Stimulated activated CD8-positive, alpha-beta memory T cell treated with anti-CD3 and anti-CD28 coated beads, Interleukin-7, amount 100 ng/mL, for 1 hour (primary cell): ENCODE data around the gene NCBP3.
"Not testable (repeated sequence)": the region's sequence is repeated elsewhere in the genome, so short reads cannot be mapped to it uniquely, and the experiment has no call there.

Experiments used
- DNase-seq, 2 donors: peaks; one replicate each; pipeline ENCODE4 v3.0.0-alpha.2; 2020; ENCODE audit warnings: low read depth in 2 of 2

The NCBP3 gene

GRCh38 chr17:3793258-3793657, 52.8 kb downstream of the NCBP3 start:
- DNase-seq = not testable (repeated sequence)

GRCh38 chr17:3792481-3792880, 53.6 kb downstream of the NCBP3 start:
- no peak for DNase-seq

- DNase-seq = no peak
Measured at GRCh38 chr17:3788200-3788599, 57.8 kb downstream of the NCBP3 start.

- DNase-seq = not testable (repeated sequence)
Measured at GRCh38 chr17:3785323-3785722, 60.7 kb downstream of the NCBP3 start.

- no peak for DNase-seq
Measured at GRCh38 chr17:3782751-3783150, 63.3 kb downstream of the NCBP3 start.

- DNase-seq = no peak
Measured at GRCh38 chr17:3780986-3781385, 65.1 kb downstream of the NCBP3 start.

DNA sequence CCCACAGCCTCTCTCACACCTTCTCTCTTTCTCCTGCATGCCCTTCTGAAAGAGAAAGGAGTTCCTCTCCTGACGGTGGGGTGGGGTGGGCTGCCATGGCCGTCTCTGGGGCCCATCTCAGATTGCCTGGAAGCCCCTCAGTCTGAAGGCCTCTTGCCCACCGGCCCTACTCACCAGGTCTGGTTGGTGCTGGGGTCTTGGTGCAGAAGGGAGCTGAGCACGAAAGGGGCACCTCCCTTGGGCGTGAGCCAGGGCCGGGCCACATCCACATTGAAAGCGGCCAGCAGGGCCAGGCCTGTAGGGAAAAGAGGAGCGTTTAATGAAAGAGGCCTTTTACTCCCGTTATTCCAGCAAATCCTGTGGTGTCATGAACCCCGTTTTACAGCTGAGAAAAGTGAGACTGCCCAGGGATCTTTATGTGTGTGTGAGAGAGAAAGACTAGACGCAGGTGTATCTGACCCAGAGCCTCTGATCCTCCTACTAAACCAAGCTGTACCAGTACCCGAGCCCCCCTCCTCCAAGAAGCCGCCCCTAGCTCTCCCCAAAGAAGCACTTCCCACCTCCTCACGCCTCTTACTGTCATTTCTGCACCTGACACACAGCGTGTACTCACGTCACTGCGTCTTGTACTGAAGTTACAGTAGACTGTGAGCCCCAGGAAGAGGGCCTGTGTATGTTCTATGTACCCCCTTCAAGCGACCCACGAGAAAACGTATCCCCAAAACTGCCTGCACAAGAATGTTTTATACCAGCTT, 68.5 kb downstream of the NCBP3 start:
- no peak for DNase-seq

DNA sequence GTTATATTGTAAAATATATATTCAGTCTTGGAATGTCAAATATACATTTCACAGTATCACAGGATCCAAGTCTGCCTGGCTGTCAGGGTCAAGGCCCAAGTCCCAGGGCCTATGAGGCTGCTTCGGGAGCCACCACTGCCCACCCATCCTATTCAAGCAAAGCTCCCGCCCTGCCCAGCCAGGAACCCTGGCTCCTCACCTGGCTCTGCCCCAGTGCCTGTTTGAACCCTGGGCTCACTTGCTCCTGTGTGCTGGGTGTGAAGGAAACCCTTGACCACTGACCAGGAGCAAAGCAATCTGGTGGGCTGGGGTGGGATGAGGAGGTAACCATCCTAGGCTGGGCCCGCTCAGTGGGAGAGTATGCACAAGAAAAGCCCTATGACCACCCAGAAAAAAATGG, 72.1 kb downstream of the NCBP3 start:
- DNase-seq = no peak

DNA sequence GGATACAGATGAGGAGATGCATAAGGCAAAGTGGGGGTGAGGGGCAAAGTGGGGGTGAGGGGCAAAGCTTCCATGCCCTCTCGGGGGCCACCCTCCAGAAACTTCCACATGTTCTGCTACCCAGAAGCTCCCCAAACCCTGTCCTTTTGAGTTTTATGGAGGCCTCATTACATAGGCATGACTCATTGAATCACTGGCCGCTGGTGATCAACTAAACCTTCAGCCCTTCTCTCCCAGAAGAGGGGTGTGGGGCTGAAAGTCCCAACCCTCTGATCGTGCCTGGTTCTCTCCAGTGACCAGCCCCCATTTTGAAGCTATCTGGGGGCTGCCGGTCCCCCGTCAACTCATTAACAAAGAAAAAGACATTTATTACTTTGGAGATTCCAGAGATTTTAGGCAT, 72.5 kb downstream of the NCBP3 start:
- no peak for DNase-seq

- no peak for DNase-seq
Measured at GRCh38 chr17:3772764-3773163, 73.3 kb downstream of the NCBP3 start.

GRCh38 chr17:3771140-3771539, 74.9 kb downstream of the NCBP3 start:
- no peak for DNase-seq

- no peak for DNase-seq
Measured at GRCh38 chr17:3770466-3770865, 75.6 kb downstream of the NCBP3 start.

- DNase-seq = no peak
Measured at GRCh38 chr17:3768769-3769168, 77.3 kb downstream of the NCBP3 start.

DNA sequence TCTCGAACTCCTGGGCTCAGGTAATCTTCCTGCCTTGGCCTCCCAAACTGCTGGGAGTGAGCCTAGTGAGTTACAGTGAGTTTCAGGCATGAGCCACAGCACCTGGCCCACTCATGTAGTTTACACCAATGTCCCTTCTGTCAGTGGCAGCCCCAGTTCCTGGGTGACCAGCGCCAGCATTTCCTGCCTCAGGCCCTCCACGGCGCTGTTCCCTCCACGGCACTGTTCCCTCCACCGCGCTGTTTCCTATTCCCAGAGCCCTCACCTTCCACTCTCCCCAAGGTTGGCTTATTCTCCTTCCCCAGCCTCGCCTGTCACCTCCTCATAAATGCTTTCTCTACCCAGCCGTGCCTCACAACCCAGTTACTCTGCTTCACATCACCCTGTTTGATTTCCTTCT, 77.7 kb downstream of the NCBP3 start:
- no peak for DNase-seq

GRCh38 chr17:3766779-3767178, 79.3 kb downstream of the NCBP3 start:
- DNase-seq = no peak

- DNase-seq = no peak
Measured at GRCh38 chr17:3765981-3766380, 80.1 kb downstream of the NCBP3 start.

DNA sequence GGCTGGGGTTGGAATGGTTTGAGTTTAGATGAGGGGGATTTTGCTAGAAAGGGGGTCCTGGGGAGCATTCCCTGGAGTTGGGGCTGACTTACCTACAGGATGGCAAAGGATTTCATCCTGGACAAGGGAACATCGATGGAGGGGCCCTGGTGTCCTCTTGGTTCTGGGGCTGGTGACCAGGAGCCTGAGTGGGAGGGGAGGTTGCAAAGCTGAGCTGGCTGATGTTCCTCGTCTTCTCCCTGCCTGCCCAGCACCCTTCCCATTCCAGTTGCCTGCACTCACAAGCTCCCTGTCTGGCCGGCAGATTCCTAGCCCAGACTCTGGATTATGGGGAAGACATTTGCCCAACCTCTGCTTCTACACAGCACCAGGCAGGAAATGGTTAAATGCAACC, 82.3 kb downstream of the NCBP3 start:
- DNase-seq = no peak

DNA sequence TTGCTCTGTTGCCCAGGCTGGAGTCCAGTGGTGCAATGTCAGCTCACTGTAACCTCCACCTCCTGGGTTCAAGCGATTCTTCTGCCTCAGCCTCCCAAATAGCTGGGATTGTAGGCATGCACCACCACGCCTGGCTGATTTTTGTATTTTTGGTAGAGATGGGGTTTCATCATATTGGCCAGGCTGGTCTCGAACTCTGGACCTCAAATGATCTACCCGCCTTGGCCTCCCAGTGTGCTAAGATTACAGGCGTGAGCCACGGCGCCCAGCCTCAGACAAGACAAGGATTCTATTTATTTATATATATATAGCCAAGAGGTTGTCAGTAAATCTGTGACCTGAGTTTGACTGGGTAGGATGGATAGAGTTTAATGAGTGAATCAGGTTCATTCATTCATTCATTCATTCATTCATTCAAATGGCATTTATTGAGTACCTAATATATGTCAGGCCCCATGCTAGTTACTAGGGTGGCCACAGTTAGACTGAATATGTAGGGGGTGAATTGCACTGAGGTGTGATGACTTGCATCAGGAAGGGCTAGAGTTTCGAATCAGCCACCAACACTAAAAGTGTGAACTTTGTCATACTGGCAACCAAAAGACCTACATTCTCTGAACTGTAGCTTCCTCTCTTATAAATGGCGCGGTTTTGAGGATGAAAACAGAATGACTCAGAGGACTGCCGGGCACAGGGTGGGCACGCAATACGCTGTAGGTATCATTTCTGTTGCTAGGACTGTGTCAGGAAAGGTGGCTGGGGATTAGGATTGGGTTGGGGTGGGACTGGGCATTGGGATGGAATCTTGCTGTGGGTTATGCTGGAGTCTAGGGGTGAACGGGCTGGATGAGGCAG, 82.9 kb downstream of the NCBP3 start:
- no peak for DNase-seq

DNA sequence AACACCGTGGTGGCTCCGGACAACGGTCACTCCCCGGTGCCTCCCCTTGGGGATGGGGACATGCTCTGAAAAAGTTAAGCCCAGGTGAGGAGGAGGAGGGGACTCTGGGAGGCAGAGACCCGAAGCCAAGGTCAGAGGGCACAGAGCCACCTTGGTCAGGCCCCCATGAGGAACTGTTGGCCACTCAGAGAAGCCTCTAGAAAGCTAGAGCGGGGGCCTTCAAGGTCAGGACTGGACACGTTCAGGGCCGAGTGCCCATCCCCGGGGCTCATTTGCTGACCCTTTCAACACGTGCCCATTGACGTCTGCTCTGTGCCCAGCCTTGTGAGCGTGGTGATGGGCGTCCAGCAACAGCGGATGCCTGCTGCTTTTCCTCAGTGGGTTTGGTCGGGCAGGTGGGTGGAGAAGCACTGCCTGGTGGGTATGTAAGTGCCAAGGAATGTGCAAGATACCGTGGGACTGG, 84.1 kb downstream of the NCBP3 start:
- DNase-seq = no peak

DNA sequence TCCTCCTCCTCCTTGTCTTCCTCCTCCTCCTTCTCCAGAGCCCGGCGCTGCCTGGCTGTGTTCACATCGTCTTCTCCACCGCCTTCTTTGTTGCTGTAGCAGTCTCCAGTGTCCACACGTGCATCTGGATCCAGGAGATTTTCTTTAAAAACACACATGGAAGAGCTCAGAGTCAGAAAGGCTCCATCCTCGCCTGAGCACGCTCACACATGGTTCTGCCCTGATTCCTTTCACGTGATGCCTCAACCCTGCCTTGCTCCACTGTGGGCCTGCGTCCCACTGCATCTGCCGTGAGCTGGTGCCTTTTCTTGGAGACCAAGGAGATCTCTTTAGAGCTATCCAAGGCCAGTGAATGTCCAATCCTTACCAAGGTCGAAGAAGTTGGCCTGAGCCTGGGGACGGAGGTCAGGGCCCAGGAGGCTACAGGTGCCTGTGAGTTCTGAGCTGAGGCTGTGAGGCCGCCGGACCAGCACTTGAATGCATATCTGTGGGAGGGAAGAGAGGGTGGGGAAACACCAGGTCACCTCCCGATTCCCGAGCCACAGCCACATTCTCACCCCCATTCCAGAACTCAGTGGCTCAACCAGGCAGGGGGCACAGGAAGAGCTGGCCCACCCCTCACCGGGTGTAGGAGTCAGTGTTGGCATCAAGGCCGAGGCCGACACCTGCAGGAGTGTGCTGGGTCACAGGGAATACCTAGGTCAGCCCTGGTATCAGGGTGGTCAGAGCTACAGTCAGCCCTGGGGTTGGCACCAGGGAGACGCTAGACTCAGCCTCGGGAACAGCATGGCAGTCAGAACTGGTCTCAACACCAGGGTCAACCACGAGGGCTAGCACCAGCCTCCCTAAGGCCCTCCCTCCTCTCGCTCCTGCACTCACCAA, 84.8 kb downstream of the NCBP3 start:
- no peak for DNase-seq

DNA sequence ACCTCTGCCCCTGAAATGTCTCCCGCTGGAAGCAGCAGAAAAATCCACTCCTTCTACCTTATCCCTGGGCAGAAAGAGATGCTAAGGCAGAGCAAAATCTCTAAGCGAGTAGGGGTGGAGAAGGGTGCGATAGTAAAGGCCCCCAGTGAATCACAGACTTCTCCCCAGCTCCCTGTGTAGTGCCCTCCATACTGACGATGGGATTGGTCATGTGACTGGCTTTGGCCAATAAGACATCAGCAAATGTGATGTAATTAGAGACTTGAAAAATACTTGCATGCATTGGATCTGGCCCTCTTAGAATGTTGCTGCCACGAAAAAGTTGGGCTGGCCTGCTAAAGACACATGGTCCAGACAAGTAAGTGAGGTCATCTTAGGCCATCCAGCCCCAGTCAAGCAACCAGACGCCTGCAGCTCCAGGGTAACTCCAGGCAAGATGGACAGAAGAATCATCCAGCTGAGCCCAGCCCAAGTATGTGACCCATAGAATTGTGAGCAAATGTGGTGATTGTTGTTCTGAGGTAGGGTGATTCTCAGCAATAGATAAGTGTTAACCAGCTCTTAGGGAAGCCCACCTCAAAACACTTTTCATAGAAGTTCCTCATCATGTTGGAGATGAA, 86.3 kb downstream of the NCBP3 start:
- DNase-seq = no peak
